GM18909 (cell line): ENCODE data around the gene PTPRK.
"Not testable (repeated sequence)": the region's sequence is repeated elsewhere in the genome, so short reads cannot be mapped to it uniquely, and the experiment has no call there.

Source experiments
- ATAC-seq: cut with Tn5 transposase; IDR thresholded peaks from one replicate; pipeline ENCODE4 v1.9.1; 2021; ENCODE audit warnings: mild to moderate bottlenecking; ENCODE audit not compliant: unreplicated experiment, poor library complexity

Gene PTPRK

DNA sequence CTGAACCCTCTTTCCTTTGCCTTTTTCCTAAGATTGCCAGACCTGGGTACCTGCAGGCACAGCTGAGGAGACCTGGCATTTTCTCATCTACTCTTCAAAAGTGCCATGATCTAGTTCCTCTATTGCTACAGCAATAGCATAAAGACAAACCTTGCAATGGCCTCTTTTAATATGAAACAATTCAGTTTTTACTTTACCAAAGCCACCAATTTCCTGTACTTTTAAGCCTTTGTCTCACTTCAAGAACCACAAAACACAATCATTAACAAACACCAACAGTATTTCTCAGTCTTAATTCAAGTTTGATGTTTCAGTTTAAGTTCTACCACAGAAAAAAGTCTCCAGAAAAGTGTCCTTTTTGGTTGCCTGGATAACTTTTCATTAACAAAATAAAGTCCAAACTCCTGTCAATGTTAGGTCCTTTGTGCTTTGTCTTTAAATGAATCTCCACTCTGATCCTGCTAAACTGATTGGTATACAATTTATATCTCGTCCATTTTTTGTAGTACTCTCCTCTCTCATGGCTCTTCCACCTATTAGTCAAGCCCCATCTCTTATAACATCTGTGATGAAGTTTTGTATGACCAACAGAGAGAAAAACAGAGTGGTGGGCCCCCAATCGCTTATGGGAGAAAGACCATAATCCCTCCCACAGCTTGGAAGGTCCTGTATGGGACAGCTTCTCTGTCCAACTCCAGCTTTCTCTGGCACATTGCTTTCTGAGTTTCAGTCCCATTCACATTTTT lies 569.1 kb downstream of the PTPRK start:
- ATAC-seq, result peak; percentile 86

DNA sequence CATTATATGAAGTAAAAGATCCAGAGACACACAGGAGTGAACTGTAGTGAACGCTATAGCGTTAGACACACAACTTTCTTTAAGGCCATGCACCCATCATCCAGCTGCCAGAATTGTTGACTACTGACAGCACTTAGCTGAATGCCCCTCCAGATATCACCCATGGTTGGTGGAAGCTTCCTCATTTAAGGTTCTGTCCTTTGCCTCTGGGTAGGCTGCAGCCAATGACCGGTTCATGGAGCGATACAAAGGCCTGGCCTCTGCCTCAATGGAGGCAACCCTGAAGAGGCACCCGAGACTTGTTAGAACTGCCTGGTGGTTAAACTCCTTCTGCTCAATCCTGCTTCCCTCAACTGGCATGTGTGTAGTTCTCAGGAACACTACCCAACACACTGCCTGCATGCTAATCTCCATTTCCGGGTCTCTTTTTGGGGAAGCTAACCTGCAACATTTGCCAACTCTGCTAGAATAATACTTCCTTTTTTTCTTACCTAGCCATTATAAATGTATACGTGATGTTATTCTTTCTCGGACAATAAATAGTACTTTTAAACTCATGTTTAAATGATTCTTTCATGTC lies 569.7 kb downstream of the PTPRK start:
- peak; percentile 47 for ATAC-seq

DNA sequence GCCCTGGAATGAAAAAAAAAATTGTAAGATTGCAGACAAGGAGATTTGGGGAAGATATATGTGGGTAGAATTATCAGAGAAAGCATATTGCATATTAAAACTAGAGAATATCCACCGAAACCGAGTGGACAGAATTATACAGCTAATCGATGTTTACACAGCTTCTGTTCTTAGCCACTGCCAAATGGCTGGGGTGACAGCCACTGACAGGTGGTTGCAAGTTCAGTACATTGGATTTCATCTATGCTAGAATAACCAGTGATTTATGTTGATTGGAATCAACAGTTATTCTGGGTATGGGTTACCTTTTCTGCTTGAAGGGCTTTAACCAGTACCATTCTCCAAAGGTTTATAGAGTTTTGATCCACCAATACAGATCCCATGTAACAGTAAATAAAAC lies 571.1 kb downstream of the PTPRK start:
- ATAC-seq, result no peak

DNA sequence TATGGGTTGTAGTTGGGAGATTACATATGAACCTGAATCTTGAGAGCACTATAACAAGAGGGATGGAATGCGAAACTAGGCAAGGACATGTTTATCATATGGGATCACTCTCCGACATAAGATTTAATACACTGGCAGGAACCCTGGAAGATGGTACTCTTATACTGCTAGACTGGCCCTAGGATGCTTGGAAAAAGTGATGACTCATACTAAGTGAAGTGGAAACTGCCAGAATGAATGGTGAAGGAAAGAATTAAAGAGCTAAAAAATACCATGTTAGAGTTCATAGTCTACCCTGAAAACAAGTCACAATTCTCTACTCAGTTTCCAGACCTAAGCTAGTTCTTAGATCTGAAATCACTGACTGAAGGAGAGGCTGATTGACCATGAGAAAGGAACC lies 574.0 kb downstream of the PTPRK start:
- ATAC-seq, result no peak

DNA sequence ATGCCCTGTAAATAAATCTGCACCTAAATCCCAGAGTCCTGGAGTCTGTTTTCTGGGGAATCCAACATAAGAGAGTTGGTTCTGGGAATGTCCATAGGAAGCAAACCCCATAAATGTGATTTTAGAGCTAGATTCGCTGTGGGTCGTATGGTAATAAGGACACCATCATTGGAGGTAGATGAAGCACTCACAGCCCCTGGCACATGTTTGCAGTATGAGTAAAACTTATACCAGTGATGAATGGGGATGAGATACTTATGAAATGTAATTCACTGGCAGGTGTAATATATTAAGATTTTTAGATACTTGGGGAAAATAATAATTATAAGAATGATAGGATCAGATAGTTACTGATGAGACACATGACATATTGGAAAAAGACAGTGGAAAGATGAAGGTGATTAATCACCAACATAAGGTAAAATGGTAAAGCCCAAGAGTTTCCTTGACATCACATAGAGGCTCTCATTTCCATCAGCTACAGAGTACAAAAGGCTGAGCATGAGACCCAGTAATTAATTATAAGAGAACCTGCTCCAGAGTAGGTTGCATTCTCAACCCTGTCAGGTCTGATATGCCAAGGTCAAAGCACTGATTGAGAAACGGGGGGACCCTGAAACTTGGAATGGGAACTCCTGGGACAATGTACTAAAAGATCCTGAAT lies 574.8 kb downstream of the PTPRK start:
- no peak for ATAC-seq

DNA sequence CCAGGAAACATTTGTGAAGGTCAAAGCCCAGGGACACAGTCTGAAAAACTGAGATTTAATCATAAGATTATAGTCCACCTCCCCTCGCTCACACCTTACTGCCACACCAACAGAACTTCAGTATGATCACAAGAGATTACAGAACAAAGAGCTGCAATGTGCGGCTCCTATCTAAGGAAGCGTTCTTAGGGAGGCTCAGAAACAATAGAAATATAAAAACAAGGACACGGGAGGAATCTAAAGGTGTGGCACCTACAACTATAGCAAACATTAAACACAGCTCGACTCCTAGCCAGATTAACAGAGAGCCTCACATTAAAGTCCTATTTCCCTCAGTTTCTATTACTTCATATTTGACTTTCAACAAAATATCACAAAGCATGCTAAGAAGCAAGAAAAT lies 579.2 kb downstream of the PTPRK start:
- no peak for ATAC-seq

DNA sequence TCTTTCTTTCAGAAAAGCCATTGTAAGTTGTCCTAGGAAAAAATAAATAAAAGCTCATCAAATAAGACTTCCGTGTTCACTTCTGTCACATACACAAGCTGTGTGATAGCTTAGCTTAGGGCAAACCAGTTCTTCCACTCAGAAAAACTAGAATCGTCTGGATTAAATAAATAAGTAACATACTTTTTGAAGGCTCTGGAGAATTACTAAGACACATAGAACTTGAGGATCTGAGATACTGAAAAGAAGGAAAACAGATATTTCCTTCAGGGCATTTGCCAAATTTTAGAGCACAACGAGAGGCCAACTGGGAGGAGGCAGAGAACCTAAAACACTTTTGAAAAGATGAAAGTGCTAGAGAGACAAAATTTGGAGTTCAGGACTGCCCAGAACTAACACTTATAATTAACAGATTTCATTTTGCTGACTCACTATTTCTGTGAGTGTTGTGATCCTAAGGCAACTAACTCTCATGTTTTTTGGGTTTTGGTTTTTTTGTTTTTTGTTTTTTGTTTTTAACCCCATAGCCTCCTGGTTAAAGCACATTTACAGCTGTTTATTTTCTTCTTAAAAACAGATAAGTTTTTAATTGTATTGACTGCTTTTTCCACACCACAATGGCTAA lies 580.8 kb downstream of the PTPRK start:
- ATAC-seq, result no peak

DNA sequence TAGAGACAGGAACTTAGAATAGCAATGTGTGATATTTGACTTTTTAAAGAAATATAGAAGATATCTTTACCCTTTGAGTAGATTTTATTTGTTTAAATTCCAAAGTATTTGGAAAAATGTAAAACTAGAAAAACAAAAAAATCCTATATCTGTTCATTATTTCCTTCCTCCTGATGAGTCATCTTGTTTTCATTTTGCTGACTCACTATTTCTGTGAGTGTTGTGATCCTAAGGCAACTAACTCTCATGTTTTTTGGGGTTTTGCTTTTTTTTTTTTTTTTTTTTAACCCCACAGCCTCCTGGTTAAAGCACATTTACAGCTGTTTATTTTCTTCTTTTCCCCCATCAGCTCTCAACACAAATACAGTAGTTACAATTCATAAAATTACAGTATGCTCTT lies 581.7 kb downstream of the PTPRK start:
- ATAC-seq, result no peak

DNA sequence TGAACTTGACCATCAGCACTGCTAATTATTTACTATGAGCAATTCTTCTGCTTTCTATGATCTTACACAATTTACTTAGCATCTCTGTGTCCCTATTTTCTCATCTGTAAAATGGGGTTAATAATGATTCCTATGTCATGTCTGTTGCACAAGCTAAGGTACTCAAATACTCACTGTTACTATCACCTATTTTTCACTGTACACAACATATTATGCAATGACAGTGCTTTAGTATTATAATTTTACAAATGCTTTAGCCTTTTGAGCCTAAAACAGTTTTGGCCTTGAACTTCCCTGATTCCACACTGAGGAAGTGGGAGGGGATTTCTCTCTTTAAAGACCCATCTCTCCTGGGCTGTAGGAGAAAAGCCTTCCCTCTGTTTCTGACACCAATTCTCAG lies 582.7 kb downstream of the PTPRK start:
- ATAC-seq, result no peak

DNA sequence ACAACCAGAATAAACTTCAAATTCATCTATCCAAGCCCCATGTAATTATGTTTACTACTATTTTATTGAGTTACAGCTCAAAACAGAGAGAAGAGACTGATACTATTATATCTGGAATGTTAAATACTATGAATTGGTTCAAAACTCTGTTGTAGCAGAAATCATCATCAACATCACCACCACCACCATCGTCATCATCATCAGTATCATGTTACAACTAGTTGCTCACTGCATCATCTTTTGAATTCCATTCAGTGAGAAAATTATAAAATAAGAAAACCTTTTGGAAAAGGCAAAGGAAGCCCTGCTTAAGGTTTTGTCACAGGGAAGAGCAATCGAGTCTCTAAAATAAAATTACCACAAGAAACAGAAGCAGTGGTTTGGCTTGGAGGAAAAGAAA lies 583.3 kb downstream of the PTPRK start:
- no peak for ATAC-seq

DNA sequence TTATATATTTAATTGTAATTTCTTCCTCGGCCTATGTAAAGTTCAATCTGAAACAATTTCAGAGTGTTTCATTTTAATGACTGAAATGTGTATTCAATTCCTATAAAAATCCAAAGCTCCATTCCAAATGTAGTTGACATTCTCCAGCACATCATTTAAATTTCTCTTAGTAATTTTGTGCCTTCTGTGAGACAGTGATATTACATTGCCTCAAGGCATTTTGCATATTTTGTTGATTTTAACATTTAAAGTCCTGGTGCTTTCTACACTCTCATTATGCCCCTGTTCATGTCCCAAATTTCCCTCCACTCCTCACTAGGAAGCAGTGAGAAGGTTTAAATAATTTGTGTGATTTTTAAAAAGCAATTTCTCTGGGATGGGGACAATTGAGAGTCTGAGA lies 585.4 kb downstream of the PTPRK start:
- ATAC-seq, result no peak

DNA sequence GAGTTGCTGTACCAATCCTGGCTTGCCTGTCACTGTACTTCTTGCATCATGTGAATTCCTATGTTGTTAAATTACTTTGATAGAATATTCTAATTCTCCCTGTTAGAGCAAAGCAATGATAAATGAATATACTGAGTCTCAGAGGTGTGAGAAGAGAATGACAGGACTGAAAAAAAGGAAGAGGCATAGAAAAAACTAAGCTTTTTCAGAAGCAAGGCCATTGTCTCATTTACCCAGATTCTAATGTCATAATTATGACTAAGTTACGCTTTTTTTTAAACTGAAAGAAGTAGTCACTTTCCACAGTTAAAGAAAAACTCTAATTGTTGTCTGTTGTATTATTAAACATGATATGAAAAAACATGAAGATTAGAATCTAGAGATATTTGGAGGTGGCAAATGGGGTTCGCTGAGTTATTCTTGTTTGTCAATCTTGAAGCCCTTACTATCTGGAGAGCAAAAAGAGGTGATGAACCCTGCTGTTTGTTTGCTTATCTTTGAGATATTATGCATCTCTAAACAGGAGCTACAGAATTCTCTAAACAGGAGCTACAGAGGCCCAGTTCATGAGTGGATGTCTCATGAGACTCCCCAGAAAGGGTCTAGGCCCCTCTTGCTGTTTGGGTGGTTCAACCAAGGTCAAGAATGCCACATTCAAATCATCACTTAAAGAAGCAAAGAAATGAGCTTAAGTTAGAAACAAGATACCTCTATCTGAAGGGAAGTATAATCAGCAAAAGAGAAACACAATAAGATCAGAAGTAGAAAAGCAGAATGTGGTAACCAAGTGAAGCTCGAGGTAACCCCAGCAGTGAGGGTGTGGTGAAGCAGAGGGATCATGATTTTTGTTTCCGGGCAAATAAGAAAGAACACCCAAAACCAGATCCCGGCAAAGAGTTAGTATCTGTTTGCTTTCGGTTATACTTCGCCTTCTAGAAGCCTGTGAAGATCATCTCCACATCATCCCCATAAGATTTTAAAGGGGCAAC lies 586.3 kb downstream of the PTPRK start:
- ATAC-seq, result no peak

DNA sequence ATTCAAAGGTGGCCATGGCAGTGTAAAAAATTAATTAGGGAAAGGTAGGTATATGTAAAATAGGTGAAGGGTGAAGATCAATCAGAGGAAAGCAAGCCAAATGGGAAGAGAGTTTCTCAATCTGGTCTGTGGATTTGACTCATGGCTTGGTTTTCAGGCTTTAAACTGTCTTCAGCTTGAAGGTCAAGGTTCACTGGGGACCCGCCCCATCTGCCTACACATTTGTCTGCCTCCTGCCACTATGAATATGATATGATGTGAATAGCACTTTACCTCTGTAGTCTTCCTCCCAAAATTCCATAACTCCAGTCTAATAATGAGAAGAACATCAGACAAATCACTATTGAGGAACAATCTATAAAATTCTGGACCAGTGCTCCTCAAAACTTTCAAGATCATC lies 587.3 kb downstream of the PTPRK start:
- no peak for ATAC-seq

DNA sequence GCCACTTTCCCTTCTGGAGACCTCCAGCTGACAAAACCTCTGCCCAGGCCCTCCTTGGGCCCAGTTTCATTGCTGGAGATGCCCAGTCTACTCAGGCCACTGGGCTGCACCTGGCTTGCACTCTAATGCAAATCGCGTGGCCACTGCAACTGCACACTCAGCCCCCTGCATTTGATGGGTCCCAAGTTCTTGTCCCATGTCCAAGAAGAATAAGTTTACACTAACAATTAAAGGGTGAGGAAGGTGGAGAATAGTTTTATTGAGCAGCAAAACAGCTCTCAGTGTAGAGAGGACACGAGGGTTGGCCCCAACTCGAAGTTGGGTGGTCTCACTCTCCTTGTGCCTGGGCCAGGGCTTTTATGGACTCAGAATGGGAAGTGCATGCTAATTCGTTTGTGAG lies 587.7 kb downstream of the PTPRK start:
- ATAC-seq, result no peak

DNA sequence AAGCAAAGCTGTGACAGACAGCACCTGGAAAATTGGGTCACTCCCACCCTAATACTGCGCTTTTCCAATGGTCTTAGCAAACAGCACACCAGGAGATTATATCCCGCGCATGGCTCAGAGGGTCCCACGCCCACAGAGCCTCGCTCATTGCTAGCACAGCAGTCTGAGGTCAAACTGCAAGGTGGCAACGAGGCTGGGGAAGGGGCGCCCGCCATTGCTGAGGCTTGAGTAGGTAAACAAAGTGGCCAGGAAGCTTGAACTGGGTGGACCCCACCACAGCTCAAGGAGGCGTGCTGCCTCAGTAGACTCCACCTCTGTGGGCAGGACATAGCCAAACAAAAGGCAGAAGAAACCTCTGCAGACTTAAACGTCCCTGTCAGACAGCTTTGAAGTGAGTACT lies 594.0 kb downstream of the PTPRK start:
- not testable (repeated sequence) for ATAC-seq

DNA sequence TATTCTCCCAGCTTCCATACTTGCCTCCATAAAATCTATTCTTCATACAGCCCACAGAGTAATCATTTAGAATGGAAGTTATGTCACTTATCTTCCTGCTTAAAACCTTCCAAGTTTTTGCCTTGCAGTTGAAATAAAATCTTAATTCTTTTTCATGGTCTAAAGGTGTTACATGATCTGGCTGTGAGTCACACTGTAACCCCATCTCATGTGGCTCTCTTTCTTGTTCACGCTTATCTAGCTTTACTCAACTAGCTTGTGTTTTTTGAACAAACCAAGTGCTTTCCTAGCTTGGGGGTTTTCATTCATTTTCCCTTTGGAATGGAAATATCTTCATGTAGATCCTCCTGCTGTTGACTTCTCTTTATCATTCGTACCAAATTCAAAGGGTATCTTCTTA lies 596.0 kb downstream of the PTPRK start:
- ATAC-seq, result no peak

DNA sequence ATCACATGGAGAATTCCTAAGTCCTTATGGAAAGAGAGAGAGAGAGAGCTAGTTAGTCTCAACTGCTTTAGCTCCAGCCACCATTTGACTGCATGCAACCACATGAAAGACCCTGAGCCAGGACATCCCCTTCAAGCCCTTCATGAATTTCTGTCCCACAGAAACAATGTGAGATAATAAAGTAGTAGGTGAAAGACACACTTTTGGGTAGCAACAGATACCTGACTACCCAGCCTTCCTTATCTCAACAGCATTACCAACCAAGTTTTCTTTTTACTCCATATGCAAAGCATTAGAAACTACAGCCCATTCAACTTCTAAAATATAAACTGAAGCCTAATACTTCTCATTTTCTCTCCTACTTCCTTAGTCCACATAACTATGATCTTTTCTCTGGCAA lies 596.4 kb downstream of the PTPRK start:
- ATAC-seq, result no peak

DNA sequence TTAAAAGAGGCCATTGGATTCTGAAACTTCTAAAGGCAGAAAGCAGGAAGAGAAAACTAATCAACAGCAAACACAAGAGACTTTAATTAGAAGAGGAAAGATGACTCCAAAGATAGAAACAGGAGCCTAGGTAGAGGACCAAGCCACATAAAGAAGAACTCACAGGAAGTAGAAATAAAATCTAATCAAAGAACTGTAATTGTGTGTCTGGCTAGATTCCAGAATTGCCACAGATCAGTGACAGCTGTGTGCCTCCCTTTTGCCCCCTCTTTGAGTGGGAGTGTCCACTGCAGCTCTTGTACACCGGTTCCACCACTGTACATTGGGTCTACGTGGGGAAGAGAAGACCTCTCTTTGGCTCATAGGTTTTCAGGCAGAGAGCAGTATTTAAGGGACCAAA lies 597.3 kb downstream of the PTPRK start:
- no peak for ATAC-seq

DNA sequence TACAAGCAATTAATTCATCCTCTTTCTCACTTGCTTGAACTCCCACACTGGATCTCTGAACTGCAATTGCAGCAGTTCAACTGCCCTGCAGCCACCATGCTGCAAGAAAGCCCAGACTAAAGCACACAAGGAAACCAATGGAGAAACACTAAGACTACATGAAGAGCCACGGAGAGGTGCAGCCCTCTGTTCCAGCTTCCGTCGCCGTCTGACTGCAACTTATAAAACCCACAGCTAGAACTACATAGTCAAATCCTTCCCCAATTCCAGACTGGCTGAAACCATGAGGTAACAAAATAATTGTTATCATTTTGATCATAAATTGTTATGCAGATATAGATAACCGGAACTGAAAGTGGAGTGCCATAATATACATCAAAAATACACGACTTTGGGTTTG lies 598.4 kb downstream of the PTPRK start:
- ATAC-seq, result no peak

DNA sequence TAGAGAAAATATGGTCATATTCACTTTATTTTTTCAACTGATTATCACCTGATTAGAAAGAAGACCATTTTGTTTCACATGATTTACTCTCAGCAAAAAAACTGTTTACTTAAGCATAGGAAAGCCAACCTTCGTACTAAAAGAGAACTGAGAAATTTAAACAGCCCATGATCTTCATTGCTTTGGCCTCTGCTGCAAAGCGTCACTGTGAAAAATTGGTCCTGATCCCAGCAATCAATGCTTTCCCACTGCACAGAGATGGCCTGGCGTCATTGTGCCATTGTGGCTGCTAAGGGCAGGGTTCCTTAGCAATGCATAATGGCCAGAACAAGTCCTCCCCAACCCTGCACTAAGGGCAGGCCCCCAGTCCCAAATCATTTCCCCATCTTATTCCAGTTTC lies 599.6 kb downstream of the PTPRK start:
- no peak for ATAC-seq
